ENCODE data around the gene DCP1A.
"Not testable (repeated sequence)": the region's sequence is repeated elsewhere in the genome, so short reads cannot be mapped to it uniquely, and the experiment has no call there.

Gene DCP1A

DNA sequence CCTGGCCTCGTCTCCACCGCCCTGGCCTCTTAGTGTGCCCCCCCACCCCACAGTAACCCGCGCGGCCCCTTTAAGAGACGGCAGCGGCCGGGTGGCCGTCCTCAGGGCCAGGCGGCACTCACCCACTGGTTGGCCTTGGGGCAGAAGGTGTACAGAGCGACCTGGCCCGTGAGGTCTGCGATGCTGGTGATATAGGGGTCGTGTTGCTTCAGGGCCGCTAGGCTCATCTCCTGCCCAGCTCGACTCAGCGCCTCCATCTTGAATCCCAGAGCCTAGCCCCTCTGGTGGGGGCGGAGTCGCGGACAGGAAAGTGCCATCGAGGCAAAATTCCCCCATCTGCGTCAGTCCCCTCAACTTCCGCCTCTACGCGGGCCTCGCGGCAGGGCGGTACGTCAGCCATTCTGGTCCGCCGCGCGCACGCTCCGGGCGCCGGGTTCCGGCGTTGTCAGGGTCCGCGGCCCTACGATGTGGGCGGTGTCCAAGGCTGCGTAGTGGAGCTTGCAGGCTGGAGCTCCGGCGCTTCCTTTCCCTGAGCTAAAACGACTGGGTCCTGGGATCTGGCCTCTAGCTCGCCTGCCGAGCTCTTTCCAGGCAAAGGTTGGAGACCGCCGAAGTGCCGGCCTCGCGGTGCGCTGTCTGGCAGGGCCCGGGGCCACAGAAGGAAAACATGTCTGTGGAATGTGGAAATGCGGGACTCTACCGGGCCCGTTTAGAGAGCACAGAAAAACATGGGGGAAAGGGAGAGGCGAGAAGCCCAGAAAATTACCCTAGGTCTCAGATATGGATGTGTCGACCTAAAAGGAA is at the start of gene DCP1A:
TSS of gene DCP1A (minus strand) at position 283 of the 804 bp plus-strand sequence. CDS start at position 257, 26 bp downstream.
- in situ Hi-C loops (cut with HindIII; ENCODE audit: low sequenced_read_pairs), result no loop called here

DNA sequence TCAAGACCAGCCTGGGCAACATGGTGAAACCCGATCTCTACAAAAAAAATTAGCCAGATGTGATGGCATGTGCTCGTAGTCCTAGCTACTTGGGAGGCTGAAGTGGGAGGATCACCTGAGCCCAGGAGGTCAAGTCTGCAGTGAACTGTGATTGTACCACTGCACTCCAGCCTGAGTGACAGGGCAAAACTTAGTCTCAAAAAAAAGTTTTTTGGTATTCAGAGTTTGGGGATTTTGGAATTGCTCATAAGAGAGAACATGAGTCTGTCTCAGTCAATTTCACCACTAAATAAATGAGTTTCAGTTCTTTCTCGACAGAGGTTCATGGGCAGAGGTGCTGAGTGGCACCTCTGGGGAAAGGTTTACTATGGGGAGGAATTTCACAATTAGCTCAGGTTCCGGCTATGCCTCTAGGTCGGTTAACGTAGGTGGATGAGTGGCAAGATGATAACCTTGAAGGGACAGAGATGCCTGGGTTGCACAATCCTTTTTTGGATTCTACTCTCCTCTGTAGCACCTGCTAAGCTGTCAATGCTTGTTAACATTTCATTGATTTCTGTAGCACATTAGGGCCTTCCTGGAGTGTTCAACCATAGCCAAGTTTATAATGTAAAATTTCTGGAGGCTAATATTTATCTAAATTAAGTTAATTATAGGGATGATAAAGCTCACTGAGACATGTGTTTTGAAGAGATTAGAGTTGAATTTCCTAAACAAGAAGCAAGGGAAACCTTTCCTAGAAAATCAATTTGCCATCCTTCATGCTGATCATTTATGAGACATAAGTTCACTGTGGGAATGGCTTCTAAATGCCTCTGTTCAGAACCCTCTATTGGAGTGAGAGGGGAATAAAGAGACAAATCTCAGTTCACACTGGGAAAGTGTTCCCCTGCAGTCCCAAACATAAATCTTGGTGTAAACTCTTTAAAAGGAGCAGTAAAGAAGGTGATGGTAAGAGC is 37.4 kb upstream of the DCP1A start:
- in situ Hi-C loops (cut with HindIII; ENCODE audit: low sequenced_read_pairs), result no loop called here

DNA sequence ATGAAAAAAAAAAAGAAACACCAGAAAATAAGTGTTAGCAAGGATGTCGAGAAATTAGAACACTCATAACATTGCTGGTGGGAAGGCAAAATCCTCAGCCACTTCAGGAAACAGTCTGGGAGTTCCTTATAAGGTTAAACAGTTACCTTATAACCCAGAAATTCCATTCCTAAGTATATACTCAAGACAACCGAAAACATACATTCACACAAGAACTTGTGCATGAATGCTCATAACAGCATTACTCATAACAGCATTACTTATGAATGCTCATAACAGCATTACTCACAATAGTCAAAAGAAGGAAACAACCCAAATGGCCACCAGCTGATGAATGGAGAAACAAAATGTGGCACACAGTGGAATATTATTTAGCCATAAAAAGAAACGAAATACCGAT is 34.8 kb upstream of the DCP1A start:
- in situ Hi-C loops (cut with HindIII; ENCODE audit: low sequenced_read_pairs), result no loop called here

DNA sequence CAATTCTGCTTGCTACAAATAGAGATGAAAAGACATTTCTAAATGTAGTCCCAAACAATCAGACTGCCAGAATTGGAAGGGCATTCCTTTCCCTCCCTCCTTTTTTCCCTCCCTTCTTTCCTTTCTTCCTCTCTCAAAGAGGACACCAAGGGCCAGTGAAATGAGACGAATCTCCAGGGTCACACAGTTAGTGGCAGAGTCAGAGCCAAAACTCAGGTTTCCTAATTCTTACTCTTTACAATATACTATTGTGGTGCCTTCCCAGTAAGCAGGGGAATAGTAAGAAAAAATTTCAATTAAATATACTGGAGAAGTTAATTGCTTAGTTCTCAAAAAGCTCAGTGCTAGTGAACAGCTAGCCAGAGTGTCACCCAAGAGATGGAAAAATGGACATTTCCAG is 33.0 kb upstream of the DCP1A start:
- in situ Hi-C loops (cut with HindIII; ENCODE audit: low sequenced_read_pairs), result no loop called here

DNA sequence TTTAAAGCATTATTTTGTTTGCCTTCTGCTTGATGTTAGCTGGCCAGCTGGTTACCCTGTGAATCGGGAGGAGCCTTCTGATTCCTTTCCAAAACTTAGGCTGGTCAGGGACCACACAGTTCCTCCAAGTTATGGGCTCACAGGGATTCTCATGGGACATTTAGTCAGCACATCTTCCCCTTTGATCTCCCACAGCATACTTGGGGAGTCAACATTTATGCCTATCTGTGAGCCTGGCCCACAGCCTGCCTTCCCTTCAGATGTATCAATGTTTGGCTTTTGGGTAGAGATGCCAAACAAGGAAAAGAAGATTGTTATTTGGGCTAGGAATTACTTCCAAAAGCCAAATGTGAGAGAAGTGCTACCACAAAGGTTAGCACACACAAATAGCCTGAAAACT is 32.6 kb upstream of the DCP1A start:
- in situ Hi-C loops (cut with HindIII; ENCODE audit: low sequenced_read_pairs), result no loop called here

DNA sequence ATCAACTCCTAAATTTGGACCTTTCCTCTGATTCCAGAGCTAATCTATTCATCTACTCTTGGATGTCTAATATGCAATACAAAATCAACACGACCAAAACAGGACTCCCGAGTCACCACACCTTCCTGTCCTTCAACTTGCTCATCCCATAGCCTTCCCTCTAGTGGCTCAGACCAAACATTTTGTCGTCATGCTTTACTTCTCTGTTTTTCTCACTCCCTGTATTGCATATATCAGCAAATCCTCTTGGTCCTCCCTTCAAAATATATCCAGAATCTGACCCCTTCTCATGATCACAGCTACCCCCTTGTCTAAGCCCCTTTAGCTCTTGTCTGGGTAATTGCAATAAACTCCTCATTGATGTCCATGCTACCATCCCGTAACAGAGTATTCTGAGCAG is 30.5 kb upstream of the DCP1A start:
- in situ Hi-C loops (cut with HindIII; ENCODE audit: low sequenced_read_pairs), result no loop called here

DNA sequence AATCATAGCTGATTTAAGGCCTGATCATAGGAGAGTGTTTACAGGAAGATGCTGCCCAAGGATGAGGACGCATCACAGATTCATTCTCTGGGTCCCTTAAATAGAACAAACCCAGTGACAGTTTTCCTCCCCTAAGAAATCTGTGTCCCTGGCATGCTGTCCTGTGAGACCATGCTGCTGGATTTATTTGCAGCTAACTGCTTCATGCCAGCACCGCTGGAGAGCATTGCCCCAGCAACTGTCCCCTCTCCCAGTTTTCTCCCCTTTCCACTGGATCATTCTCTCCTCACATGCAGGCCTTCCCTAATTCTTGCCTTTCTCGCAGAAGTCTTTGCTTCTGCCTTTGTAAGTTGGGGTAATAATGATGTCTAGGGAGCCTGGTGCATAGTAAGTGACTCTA is 29.3 kb upstream of the DCP1A start:
- in situ Hi-C loops (cut with HindIII; ENCODE audit: low sequenced_read_pairs), result no loop called here

DNA sequence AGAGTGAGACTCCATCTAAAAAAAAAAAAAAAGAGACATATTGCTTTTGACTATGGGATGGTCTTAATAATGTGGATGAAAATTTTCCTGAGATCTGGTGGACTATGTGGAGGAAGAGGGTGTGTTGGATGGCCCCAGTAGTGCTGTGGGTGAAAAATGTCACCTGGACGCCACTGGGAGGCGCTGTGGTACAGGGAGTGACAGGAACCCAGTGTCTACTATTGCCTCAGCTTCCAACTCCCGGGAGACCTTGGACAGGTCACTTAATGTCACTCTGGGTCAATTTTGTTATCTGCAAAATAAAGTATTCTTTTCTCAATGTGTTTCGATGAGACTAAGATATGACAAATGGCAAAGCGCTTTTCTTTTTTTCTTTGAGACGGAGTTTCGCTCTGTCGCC is 27.7 kb upstream of the DCP1A start:
- in situ Hi-C loops (cut with HindIII; ENCODE audit: low sequenced_read_pairs), result no loop called here

DNA sequence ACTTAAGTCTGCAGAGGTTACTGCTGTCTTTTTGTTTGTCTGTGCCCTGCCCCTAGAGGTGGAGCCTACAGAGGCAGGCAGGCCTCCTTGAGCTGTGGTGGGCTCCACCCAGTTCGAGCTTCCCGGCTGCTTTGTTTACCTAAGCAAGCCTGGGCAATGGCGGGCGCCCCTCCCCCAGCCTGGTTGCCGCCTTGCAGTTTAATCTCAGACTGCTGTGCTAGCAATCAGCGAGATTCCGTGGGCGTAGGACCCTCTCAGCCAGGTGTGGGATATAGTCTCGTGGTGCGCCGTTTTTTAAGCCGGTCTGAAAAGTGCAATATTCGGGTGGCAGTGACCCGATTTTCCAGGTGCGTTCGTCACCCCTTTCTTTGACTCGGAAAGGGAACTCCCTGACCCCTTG is 23.4 kb upstream of the DCP1A start:
- in situ Hi-C loops (cut with HindIII; ENCODE audit: low sequenced_read_pairs), result not testable (repeated sequence)

DNA sequence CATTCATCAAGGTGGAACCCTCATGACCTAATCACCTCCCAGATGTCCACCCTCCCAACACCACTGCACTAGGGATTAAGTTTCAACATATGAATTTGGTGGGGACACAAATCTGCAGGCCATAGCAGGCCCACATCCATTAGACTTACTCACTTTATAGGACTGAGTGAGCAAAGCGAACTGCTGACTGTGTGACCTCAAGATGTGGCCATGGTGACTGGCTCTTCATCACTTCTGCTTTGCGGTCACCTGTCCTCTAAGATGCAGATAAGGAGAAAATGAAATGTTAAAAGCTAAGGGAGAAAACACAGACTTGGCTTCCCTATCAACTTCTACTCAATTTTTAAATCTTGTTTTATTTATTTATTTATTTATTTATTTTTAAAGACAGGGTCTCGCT is 14.5 kb upstream of the DCP1A start:
- in situ Hi-C loops (cut with HindIII; ENCODE audit: low sequenced_read_pairs), result loop anchor here (10.0 kb wide), 1 partner anchor 353 kb away; no protein-coding TSS in a partner anchor

DNA sequence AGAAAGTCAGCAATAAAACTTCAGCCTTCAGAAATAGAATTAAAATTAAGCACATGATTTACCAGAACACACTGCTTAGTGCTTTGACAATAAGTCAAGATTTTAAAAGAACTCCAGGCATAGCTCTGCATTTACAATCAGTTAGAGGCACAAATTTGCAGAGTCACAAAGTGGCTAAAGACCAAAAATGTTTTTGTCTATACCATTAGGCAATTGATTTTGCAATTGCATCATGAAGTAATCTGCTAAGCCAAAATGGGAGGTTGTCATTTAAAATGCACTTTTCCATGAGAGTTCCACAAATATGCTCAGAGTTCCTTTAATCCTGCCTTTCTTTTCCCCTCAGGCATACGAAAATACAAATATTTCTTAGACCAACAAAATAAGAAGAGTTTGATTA is 10.1 kb upstream of the DCP1A start:
- in situ Hi-C loops (cut with HindIII; ENCODE audit: low sequenced_read_pairs), result no loop called here

DNA sequence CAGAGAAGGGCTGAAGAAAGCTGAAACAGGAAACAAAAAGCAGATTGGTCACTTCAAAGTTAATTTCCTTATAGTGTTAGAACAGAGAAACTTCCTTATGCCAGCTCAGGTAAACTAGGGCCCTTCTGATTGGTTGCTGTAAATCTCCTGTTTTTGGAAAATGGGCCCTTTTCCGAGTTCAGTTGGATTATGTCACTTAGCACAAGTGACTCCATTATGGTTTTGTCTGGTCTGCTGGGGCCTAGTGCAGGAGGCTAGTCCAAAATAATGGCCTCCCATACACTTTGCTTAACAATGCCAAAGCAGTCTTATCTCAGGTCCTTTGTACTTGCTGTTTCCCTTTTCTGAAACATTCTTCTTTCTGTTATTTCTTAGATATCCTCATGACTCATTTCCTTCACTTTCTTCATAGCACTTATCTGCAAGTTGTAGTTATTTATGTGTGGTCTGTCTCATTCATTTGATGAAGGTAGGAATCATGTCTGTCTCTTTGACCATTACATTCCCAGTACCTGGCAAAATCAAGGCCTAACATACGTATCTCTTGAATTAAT is 7.7 kb upstream of the DCP1A start:
- in situ Hi-C loops (cut with HindIII; ENCODE audit: low sequenced_read_pairs), result no loop called here

DNA sequence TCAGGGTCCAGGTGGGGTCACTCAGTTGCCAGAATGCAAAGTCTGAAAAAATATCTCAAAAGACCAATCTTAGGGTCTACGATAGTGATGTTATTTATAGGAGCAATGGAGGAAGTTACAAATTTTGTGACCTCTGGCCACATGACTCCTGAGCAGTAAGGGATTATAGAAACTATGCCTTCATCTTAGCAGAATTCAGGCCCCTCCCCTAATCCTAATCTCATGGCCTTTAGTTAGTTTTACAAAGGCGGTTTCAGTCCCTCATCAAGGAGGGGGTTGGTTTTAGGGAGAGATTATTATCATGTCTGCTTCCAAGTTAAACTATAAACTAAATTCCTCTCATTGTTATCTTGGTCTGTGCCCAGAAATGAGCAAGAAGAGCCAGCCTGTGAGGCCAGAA is 5.9 kb upstream of the DCP1A start:
- in situ Hi-C loops (cut with HindIII; ENCODE audit: low sequenced_read_pairs), result no loop called here

DNA sequence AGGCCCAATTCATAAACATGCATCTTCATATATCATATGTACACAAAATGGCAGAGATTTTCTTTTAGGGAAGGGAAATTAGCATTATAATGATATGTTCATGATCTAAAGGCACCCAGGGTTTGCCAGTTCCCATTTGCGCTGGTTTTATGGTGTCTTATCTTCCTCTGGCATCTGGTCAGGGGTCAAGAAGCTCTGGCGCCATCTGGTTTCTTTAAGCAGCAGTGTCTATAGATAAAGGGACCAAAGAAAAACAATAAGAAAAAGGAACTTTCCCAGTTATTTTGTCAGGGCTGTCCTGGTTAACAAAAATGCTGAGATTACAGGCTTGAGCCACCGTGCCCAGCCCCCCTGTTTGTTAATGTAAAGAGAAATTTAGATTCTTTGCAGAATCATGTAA is 3.3 kb upstream of the DCP1A start:
- in situ Hi-C loops (cut with HindIII; ENCODE audit: low sequenced_read_pairs), result no loop called here

DNA sequence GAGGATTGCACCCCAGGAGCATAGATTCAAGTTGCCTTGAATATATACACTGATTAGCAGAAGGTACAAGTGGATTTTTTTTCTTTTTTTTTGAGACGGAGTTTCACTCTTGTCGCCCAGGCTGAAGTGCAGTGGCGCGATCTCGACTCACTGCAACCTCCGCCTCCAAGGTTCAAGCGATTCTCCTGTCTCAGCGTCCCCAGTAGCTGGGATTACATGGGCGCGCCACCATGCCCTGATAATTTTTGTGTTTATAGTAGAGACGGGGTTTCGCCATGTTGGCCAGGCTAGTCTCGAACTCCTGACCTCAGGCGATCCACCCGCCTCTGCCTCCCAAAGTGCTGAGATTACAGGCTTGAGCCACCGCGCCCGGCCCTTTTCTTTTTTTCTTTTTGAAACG is 775 bp upstream of the DCP1A start:
- in situ Hi-C loops (cut with HindIII; ENCODE audit: low sequenced_read_pairs), result not testable (repeated sequence)

DNA sequence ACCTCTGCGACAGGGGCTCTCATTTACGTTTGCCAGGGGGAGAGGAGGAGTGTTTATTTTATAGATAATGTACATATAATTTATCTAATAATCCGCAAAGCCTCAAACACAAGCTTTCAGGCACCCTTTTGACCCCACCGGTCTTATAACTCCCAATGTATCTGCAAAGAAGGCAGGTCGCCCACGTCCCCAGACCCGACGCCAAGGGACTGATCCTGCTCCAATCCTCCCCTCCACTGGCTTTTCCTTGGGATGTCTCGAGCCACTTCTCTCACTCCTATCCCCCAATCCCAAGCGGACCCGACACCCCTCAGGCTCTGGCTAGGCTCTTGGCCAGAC is 452 bp downstream of the DCP1A start:
- in situ Hi-C loops (cut with HindIII; ENCODE audit: low sequenced_read_pairs), result no loop called here

DNA sequence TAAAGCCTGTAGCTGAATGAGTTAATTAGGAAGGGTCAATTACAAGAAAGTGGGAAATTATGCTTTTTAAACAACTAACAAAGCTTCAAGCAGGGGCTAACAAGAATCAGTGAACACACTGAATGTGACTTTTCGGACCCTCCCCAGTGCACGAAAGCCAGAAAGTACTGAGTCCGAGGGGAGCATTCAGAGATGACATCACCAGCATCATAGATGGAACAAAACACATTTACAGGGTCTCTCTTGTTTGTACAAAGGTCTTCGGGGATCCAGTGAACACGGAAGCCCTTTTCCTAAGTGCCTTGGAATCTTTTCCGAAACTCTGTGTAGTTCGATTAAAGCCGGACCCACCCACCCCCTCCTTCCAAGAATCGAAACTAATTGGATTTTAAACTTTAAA is 829 bp downstream of the DCP1A start:
- in situ Hi-C loops (cut with HindIII; ENCODE audit: low sequenced_read_pairs), result no loop called here

DNA sequence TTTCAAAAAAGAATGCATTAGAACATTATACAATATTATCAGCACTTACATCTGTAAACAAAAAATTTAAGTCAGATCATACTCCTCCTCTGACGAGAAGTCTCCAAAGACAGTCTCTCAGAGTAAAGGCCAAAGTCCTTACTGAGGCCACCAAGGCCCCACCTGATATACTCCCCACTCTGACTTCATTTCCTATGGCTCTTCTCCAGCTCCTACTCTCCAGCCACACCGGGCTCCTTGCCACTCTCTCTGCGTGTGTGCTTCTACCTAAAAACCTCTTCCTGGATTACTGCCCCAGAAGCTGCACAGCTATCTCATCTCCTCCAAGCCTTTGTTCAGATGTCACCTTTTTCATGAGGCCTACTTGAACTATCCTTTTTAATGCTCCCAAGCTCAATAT is 5.0 kb downstream of the DCP1A start:
- in situ Hi-C loops (cut with HindIII; ENCODE audit: low sequenced_read_pairs), result no loop called here

DNA sequence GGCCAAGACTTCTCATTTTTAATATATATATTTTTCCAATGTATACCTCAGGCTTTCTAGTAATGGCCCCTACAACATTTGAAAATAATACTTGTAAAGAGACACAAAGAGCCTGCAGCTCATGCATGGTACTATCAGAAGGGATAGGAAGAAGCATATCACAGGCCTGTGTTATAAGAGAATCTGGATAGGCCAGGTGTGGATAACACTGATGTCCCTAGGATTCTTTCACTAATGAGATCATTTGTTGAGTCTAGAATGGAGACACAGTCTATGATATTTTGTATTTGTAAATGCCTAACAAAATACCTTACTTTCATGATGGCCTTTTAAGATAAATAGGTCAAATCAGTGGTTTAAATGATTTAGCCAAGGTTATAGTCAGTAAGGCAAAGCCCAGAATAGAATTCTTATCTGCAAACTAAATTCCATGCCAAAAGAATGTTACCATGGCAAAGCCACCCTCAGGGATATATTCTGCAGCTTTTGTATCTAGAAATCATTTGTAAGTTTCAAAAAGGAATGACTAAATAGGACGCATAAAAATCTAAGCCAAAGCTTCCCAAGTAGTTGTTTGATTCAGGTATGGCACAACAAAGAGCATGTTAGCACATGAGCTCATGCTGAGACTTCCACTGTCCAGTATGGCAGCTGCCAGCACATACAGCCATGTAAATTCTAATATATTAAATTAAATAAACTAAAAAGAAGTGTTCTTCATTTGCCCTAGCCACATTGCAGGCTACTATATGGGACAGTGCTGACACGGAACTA is 10.0 kb downstream of the DCP1A start:
- in situ Hi-C loops (cut with HindIII; ENCODE audit: low sequenced_read_pairs), result no loop called here

DNA sequence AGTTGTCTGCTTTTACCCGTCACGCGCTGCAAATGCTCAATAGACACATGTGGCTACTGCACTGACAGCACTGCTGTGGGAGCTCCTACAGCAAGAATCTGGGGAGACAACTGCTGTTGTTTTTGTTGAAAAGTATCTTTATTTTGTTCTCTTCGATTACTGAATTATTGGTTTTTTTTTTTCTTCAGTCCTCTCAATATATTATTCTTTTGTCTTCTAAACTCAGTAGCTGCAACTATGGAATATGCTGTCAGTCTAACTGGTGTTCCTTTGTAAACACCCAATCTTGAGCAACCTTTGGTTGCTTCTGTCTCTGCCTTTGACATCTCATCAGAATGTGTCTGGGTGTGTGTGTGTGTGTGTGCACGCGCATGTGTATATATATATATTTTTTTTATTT is 12.6 kb downstream of the DCP1A start:
- in situ Hi-C loops (cut with HindIII; ENCODE audit: low sequenced_read_pairs), result no loop called here

DNA sequence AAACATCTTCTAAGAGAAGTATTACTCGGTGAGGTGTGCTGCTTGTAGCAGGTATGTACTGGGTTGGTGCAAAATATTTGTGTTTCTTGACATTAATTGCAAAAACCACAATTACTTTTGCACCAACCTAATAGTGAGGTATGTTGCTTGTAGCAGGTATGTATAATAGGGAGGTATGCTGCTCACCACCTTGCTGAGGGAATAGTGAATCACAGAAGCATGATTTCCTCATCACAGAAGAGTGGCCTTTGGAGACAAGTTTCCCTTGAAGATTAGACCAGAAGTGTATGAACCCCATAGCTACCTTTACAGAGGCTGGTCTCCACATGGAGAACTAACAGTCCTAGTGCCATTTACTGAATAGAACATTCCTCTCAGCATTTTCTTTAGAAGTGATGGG is 15.5 kb downstream of the DCP1A start:
- in situ Hi-C loops (cut with HindIII; ENCODE audit: low sequenced_read_pairs), result no loop called here
